Measurements from ENCODE around the gene MZT2B. TPM values are rescaled to one million over a fixed set of nuclear protein-coding genes. Genes with fewer than 3 reads are reported as not detected.

The MZT2B gene
- total and polyA plus RNA-seq, 2 of the 4 experiments (the other 2 are of a cell fraction) = 24.9 to 115 TPM

GRCh38 chr2:130158631-130159030, 23.4 kb upstream of the MZT2B start:
- Histone ChIP-seq H3K4ac (ENCODE audit: low read depth, low read length) (no peak overlapping the region), H3K79me1 (ENCODE audit: low read depth in 1 of 2, low read length in 2 of 2) (no peaks in the 10 kb centered on the region), H2BK120ac (ENCODE audit: low read depth, low read length) (no peak overlapping the region), H3K4me3 (ENCODE audit: insufficient read depth, low read depth, low read length) (no peak overlapping the region), H3K27ac (ENCODE audit: insufficient read depth, low read length) (no peak overlapping the region), H4K5ac (ENCODE audit: low read depth, low read length) (no peak overlapping the region), H3K23ac (ENCODE audit: low read depth, low read length) (no peak overlapping the region), H3K27me3 (ENCODE audit: control insufficient read depth, insufficient read depth, low read length) (no peaks in the 10 kb centered on the region), H2AK9ac (replicated peaks; ENCODE audit: low read depth, low read length, poor library complexity) (no peak overlapping the region), H3K4me1 (ENCODE audit: control insufficient read depth, insufficient read depth, low read length) (no peaks in the 10 kb centered on the region), H3K4me2 (ENCODE audit: low read depth, low read length) (no peak overlapping the region), H2AK5ac (ENCODE audit: low read depth, low read length) (no peak overlapping the region), H3K9ac (ENCODE audit: low read depth, low read length) (no peak overlapping the region), H2AFZ (replicated peaks; ENCODE audit: low read length, poor library complexity) (no peak overlapping the region), H4K8ac (ENCODE audit: low read depth in 2 of 2, low read length in 2 of 2) (no peak overlapping the region), H3K56ac (ENCODE audit: extremely low read depth, insufficient read depth, low read length) (no peak overlapping the region), H2BK5ac (ENCODE audit: low read depth, low read length, poor library complexity, severe bottlenecking) (no peak overlapping the region), H4K91ac (ENCODE audit: insufficient read depth, low read depth, low read length) (no peak overlapping the region), H3K9me1 (ENCODE audit: insufficient read depth, low read length) (no peaks in the 10 kb centered on the region), H3K14ac (replicated peaks; ENCODE audit: low read depth, low read length) (no peak overlapping the region), H3K36me3 (ENCODE audit: control insufficient read depth, insufficient read depth, low read length) (peaks cover 27% of the 10 kb centered on the region), H2BK20ac (ENCODE audit: low read depth, low read length) (no peak overlapping the region), H3K18ac (ENCODE audit: low read depth, low read length) (no peak overlapping the region), H3K9me3 (ENCODE audit: control insufficient read depth, insufficient read depth, low read length) (no peaks in the 10 kb centered on the region), H4K20me1 (ENCODE audit: insufficient read depth, low read length) (no peaks in the 10 kb centered on the region), H2BK15ac (ENCODE audit: low read depth, low read length) (no peak overlapping the region)
- DNase-seq (no peak), ATAC-seq (ENCODE audit: low read depth) (no peak)
- BruUV-seq (replicated peaks) = no TSS peak
- 60% methylated on average over 1 of the region's 9 CpGs; no CpG with 5 or more reads in 1 of the 2 experiments for WGBS, 2 experiments (ENCODE audit: extremely low coverage in 2 of 2, insufficient read length in 1 of 2)
- intact Hi-C loops (cut with micrococcal nuclease) = no loop called here
- ChIA-PET POLR2A (ENCODE audit: unreplicated experiment) (no interaction called here), CTCF (no interaction called here)
- TF ChIP-seq CTCF (conservative IDR thresholded peaks at IDR 0.05; ENCODE audit: low read depth, low read length) (no peak), RAD21 (IDR thresholded peaks at IDR 0.05; ENCODE audit: low read length) (no peak), MAFK (IDR thresholded peaks at IDR 0.05; ENCODE audit: low read depth, low read length) (no peak), ELK1 (IDR thresholded peaks at IDR 0.05; ENCODE audit: borderline replicate concordance, low read depth, low read length) (no peak), USF2 (IDR thresholded peaks at IDR 0.05; ENCODE audit: low read depth, low read length) (no peak), SMC3 (IDR thresholded peaks at IDR 0.05; ENCODE audit: low read depth, low read length) (no peak), FOS (IDR thresholded peaks at IDR 0.05; ENCODE audit: low read depth, low read length) (no peak), BHLHE40 (IDR thresholded peaks at IDR 0.05; ENCODE audit: low read depth, low read length) (no peak), MXI1 (IDR thresholded peaks at IDR 0.05; ENCODE audit: borderline replicate concordance, low read depth, low read length) (no peak), RCOR1 (IDR thresholded peaks at IDR 0.05; ENCODE audit: insufficient replicate concordance, low read length) (no peak), MAZ (IDR thresholded peaks at IDR 0.05; ENCODE audit: borderline replicate concordance, low read depth, low read length) (no peak), NFE2L2 (IDR thresholded peaks at IDR 0.05; ENCODE audit: low read depth, low read length) (no peak), CEBPB (IDR thresholded peaks at IDR 0.05; ENCODE audit: low read depth, low read length) (no peak), RFX5 (IDR thresholded peaks at IDR 0.05; ENCODE audit: low read depth, low read length) (no peak), CHD1 (IDR thresholded peaks at IDR 0.05; ENCODE audit: low read depth, low read length) (no peak)
- in situ Hi-C loops (cut with MboI; ENCODE audit: low sequenced_read_pairs) = loop anchor here (25.0 kb wide), 1 partner anchor 1354 kb away; no protein-coding TSS in a partner anchor
- dilution Hi-C loops (cut with HindIII; ENCODE audit: low sequenced_read_pairs, unreplicated experiment) = no loop called here

Data from IMR-90 (cell line).